GM19438 (cell line): ENCODE data around the gene KCNG2.

Experiments
- ATAC-seq: cut with Tn5 transposase; IDR thresholded peaks from one replicate; pipeline ENCODE4 v1.9.1; 2021; ENCODE audit warnings: low read depth; ENCODE audit not compliant: unreplicated experiment

KCNG2 gene

DNA sequence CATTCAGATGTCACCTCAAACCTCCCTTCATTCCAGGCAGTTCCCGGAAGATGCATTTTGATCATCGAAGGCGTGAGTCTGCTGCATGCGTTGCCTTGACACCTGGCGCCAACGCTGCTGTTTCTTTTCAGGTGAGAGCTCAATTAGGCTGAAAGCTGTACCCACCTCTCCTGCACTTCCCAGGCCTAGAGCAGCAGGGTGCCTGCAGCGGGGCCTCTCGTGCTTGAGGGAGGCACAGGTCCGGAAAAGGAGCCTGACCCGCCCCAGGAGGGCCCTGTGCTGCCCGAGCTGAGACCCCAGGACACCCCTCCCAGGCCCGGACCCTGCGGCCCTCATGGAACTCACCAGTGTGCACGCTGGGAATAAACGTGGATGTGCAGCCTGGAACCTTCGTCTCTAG is 31.4 kb upstream of the KCNG2 start:
- no peak for ATAC-seq

DNA sequence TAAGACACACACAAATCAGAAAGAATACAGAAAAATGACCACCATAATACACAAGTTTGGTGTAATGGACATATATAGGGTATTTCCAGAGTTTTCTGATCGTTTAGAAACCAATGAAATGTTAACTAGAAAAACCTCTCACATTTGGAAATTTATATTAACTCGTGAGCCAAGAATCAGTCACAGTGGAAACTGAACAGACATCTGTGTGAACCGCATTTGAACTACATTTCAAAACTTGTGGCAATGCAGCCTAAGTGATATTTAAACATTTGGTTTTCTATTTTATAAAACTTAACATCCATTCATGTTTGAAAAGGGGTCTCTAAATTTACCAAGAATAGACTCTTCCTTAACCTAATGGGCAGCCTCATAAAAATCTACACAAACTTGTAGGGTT is 29.0 kb upstream of the KCNG2 start:
- no peak for ATAC-seq

DNA sequence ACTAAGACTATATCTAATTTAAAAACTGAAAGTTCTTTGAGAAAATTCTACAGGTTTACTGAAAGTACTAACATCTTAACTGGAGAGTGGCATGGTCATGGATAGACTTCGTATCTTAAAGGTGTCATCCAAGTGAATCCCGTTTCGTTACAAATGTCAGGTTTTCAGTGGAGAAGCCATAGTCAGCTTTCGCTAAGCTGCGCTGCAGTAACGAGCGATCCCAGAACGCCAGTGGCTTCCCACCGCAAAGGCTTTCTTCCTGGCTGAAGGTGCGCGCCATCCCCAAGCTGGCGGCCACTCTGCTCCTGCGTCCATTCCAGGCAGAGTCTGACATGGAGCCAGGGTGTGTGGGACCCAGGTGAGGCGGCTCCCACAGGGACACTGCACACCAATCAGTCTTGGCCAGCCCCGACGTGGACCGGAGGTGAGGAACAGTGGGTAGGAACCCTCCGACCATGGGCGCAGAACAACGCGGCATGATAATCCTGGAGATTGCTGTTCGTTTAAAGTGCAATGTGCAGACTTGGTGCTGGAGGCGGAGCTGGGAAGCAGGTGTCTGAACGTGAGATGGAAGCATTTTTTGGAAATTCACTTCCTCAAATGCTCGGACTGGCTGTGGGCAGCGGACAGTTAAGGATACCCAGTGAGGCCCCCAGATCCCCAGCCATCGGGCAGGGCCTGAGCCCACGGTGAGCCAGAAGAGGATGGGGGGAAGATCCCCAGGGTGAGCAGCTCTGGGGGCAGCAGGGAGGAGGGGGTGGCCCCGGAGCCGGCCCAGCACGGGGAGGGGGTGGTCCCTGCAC is 27.8 kb upstream of the KCNG2 start:
- ATAC-seq, result no peak

DNA sequence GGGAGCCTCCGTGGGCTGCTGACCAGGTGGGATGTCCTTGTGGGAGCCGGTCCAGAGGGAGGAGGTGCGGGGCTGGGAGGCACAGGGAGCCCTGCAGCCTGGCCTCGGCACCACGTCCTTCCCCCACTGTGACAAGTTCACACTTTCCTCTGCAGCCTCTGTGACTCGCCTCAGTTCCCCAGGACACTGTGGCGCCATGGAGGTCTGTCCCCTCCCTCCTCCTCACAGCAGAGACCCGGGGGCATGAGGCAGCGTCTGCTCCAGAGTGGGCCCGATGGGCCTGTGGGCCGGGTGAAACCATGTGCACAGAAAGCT is 27.3 kb upstream of the KCNG2 start:
- no peak for ATAC-seq

GRCh38 chr18:79770826-79771225 is 26.9 kb upstream of the KCNG2 start:
- ATAC-seq, result no peak

- ATAC-seq, result no peak
These were observed 26.2 kb upstream of the KCNG2 start for GRCh38 chr18:79771446-79772107.

DNA sequence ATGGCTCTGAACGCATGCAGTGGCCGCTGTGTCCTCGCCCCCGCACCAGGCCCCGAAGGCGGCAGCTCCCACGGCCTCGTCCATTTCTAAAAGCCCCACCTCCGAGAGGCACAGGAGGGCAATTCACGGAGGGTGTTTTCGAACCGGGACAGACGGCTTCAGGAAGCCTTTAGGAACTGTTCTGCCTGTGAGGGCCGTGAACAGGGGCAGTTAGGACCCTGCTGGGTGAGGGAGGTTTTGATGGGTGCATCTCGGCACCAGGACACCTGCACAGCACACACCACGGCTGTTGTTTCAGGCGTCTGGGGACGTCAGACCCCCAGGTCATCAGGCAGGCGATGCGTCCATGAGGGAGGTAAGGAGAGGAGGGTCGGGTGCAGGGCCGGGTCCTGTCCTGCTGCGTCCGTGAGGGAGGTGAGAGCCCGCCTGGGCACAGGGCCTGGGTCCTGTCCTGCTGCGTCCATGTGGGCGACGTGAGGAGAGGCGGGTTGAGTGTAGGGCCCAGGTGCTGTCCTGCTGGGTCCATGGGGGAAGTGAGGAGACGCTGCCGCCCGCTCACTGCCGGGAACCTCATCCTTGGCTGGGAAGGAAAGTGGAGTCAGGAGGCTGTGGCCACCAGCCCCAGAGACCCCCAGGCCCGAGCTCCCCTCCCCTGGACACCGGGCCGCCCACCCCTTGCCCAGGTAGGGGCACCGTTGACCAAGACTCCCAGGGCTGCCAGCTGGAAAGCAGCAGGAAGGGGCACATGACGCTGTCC is 25.5 kb upstream of the KCNG2 start:
- no peak for ATAC-seq

DNA sequence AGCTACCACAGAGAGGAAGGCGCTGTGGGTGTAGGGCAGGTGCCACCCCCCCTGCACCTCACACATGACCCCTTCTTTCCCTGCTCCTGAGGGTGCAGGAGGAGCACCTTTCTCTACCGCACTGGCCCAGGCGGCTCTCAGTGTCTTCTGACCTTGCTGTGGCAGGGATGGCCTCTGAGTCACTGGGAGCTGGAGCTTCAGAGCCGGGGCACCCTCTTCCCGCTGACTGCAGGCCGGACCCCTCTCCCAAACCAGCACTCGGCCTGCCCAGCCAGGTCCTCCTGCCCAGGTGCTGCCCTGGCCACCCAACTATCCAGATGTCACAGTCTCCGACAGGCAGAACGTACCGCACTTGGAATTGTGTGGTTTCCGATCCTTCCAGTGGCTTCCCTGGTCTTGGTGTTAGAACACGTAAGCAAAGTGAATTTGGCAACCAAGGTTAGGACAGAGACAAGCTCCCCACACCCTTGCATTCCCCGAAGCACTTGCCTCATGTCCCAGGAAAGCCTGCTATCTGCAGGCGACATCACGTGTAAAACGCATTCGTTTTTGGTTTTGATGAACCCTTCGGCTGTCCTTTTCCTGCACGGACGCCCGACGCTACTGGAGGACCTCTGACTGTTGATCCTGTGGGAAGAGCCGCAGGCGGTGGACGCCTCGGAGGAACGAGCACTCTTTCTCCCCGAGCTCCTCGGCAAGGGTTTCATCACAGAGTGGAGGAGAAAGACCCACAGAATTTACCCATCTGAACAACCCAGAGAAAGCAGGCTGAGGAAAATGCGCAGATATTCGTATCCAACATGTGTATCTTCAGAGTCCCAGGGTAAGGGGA is 24.7 kb upstream of the KCNG2 start:
- no peak for ATAC-seq

DNA sequence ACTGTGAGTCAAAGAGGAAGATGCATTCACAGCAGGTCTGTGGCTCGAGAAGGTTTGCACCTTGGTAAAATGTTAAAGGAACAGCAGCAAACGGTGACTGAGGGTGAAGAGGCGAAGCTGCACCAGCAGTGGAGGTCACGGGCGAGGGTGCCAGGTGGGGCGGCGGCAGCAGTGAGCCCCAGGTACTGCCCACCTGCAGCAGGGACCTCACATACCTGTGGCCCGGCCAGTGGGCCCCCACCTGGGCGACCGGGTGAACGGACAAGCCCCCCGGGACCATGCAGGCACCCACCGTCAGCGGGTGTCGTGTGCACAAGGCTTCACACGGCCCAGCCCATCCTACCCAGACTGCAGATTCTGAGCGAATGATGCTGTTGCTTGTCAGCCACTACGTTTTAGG is 23.6 kb upstream of the KCNG2 start:
- no peak for ATAC-seq

DNA sequence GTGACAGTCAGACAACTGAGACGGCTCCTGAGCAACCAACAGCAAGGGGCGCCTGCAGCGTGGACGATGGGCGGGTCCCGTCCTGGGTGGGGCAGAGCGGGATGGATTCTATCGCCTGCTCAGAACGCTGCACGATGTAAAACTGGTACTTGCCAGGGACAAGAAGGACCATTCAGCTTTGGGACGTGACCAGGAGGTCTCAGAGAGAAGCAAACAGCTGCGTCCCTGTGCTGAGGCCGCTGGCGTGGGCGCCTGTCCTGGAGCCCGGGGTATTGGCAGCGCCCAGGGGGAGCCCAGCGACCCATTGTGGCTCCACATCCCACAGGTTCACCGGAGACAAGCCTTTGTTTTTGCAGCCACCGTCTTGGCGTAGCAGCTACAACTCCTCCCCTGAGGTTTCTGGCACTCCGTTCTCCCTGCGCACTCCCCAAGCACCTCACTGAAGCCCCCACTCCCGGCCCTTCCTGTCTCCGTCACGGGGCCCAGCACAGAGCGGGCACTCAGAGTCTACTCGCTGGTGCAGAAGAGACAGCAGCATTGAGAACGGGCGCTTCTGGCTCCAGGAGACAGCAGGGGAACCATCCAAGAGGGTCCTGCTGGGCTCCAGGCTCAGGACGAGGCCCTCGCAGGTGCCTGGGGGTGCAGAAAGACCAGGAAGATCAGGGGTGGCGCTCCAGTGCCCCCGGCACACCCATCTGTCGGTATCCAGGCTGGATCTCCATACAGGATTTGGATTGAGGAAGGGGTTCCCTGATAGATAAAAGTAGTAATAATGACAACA is 22.1 kb upstream of the KCNG2 start:
- no peak for ATAC-seq

- no peak for ATAC-seq
These were observed 21.1 kb upstream of the KCNG2 start for GRCh38 chr18:79776674-79777073.

DNA sequence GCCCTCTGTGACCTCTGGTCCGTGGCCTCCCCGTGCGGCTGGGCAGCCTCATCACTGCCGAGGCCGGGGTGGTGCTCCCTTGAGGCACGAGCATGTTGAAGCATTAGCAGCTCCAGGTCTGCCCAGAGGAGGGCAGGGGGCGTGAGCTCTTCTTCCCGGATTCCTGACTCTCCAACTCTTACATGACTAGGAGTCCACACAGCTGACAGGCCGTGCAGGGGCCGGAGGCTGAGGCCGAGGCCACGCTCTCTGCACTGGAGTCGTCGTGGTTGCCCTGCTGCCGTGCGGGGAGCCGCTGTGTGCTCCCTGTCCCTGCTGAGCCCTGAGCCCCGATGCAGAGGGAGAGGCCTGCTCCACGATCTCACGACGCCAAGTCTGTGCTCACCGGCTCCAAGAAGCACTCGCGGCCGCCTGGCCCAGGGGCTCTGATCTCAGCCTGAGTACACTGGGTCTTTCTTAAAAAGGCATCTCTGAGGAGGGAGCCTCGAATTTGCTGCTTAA is 19.4 kb upstream of the KCNG2 start:
- ATAC-seq, result no peak

DNA sequence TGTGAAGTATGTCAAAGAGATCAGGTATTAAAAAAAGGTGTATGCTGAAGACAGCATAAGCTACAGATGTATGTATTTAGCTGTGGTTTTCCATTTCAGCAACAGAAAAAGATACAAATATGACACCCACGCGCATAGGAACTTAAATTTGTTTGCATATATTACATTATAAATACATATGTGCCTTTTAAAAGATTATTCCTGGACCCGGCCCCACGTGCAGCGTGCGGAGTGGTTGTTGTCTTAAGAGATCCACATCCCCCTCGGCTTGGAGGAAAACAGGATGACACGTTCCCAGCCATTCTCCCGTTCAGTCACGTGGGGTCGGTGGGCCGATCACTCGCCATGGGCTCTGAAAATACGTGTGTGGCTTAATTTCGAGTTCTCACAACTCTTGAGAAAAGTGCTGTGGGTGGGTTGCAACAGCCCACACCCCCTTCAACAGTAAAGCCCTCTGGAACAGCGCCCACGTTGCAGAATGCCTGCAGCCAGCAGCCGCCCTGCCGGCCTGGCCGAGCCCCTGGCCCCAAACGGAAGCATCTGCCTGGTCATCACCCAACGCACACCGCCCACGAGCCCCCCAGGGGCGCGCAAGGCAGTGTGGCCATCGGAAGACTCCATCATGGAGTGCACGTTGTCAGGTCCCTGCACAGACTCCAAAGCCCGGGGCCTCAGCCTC is 18.6 kb upstream of the KCNG2 start:
- ATAC-seq, result no peak

DNA sequence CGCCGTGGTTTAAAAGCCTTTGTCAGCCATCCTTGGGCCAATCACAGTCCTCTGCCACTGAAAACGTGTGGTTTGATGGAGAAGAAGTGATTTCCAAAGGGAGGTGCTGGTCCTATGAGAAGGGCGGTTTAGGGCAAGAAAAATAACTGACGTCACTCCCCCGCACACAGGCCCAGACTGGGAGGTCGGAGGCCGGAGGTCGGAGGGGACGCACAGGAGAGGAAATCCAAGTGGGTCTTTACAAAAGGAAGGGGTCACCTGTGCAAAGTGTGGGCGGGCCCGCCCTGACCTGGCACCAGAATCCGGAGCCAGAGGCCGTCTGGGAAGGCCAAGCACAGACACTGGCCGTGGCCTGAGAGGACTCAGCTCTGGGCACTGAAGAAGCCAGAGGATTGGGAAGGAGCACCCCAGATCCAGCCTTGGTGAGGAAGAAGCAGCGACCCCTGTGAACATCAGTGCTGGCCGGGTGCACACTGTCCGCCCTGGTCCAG is 18.0 kb upstream of the KCNG2 start:
- ATAC-seq, result no peak

DNA sequence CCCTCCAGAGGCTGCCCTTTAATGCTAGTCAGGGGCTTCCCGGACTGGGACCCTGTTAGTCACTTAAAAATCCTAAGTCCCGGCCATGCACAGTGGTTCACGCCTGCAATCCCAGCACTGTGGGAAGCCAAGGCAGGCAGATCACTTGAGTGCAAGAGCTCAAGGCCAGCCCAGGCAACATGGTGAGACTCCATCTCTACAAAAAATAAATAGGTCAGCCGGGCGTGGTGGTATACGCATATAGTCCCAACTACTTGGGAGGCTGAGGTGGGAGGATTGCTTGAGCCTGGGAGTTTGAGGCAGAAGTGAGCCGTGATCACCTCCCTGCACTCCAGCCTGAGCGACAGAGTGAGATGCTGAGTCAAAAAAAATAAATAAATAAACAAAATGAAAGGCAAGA is 17.2 kb upstream of the KCNG2 start:
- no peak for ATAC-seq

DNA sequence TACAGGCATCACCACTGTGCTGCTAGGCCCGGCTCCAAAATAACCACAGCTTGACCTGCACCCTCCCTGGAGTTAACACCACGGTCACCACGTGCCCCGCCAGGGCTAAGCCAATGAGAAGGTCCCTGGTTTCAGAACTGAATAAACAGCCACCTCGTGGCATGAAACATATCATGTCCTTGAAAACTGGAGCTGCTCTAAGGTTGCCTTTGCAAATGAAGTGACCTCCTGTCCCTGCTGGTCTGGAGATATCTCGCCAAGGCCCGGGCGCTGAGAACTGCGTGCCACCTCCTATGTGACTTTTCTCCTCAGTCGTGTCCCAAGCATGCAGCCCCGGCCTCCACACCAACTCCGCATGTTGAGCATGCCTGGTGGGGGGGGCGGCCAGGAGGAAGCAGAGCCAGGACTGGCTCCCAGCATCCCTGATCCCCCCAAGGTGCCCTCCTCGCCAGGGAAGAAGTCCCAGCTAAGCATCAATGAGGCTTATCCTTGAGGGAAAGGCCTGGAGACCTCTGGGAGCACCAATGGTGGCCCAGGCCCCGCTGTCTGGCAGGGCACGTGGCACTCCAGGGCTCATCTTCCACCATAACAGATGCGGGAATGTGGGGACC is 16.3 kb upstream of the KCNG2 start:
- no peak for ATAC-seq

DNA sequence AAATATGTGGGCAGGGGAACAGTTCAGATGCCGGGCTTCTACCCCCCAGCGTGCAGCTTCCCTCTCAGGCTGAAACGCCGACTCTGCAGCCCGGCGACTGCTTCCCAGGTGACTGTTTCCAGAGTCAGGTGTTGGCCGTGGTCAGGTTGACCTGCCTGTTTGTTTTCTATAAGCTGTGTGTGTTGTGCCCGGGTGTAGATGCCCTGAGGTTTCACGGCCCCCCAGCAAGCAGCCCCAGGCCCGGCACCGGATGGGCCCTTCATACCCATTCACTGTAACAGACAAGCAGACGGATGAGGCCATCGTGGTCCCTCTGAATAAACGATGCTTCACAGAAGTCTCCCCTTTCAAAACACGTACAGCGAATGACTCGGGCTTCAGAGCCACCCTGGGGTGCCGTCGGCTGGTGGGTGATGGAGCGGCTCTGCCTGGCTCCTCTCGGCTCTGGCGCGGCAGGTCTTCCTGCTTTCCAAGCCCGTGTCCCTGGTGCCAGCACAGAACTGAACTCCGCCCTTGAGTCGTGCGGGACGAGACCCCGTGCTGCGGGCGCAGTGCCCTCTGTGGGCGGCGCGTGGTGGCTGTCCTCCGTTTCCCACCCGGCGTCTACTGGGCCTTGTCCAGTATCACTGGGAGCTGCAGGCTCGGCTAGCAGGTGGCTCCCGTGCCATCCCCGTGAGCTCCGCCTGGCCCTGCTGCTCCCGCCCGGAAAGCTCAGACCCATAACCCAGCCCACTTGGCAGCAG is 15.0 kb upstream of the KCNG2 start:
- ATAC-seq, result no peak
